ENCODE results near the gene PDE10A. TPM values are rescaled to one million over a fixed set of nuclear protein-coding genes. Genes with fewer than 3 reads are reported as not detected.
"Not testable (repeated sequence)": the region's sequence is repeated elsewhere in the genome, so short reads cannot be mapped to it uniquely, and the experiment has no call there.

Gene PDE10A
- total RNA-seq, 1 donor from 2014 or later = 9.2 TPM

DNA sequence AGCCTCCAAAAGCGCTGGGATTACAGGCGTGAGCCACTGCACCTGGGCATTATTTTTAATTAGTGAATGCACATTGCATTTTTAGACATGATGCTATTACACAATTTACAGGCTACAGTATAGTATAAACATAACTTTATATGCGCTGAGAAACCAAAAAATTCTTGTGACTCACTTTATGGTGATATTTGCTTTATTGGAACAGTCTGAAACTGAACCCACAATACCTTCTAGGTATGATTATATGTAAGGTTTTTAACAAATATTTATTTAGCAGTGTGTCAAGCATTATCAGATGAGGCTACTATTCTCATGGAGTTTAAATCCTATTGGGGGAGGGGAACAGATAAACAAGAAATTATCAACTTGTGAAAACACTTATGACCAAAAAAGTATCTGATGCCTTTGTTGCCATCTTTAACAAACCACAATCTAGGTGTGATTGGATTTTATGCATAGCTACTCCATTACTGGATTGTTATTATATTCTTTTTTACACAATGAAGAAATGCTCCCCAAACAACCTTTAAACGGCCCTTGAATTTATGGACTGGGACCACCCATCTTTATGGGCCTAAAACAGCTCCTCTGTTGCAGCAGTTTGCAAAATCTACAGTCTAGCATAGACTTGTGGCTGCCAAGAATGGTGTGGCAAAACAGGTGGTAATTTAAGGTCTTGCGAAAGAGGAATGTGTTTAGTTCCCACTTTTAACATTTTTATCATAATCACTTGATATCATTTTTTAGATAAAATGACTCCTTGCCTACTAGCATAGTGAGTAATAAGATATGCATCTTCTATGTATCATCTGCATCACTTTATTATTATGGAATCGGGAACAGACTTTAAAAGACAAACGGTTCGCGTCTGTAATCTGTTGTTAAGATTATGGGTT, 194.5 kb downstream of the PDE10A start:
- no peak for DNase-seq

GRCh38 chr6:165463499-165463898, 199.5 kb downstream of the PDE10A start:
- DNase-seq = not testable (repeated sequence)

- not testable (repeated sequence) for DNase-seq
These were observed 203.3 kb downstream of the PDE10A start for GRCh38 chr6:165459605-165460301.

DNA sequence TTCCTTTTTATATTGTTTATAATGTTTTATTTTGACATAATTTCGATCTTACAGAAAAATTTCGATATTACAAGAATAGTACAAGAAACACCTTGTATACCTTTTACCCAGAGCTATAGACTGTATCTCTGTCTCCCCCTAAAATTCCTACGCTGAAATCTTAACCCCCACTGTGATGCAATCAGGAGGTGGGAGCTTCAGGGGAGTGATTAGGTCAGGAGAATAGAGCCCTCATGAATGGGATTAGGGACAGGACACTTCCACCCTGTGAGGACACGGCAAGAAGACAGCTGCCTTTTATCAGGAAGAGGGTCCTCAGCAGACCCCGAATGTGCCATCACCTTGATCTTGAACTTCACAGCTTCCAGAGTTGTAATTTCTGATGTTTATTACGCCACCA, 204.9 kb downstream of the PDE10A start:
- DNase-seq = no peak

DNA sequence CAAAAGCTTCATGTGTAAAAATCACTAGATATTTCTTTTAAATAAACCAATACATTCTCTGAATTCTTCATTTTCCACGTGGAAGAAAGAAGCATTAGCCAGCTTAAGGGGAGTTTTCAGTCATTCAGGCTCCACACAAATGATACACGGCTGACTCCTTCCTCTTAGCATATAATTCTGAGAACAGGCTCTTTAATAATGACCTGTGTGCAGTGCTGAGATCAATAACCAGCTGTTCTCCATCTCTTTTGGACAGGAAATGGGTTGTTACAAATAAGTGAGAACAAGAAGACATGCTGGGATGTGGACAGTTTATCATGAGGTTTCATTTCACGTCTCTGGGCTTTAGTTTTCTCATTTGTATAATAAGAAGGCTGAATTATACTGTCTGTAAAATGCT, 206.8 kb downstream of the PDE10A start:
- DNase-seq = no peak

GRCh38 chr6:165455488-165455887, 207.6 kb downstream of the PDE10A start:
- no peak for DNase-seq

- no peak for DNase-seq
These were observed 209.6 kb downstream of the PDE10A start for GRCh38 chr6:165453395-165453794.

GRCh38 chr6:165451838-165452237, 211.2 kb downstream of the PDE10A start:
- no peak for DNase-seq

GRCh38 chr6:165448210-165448609, 214.8 kb downstream of the PDE10A start:
- no peak for DNase-seq

DNA sequence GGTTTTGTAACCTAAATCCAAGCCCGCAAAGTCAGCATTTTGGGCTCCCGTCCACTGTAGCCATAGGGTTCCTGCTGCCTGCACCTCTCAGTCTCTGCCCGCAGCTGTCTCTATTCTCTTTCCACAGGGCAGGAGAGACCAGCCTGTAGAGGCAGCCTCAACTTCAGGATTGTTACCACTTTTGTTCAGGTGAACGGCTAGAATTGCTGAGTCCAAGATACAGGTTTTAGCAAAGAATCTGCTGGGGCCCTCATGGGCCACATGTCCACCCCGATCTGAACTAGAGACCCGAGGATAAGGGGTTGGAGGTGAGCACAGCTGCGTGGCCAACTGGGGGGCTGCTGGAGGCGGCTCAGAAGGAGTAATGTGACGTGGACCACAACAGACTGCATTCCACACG, 215.9 kb downstream of the PDE10A start:
- no peak for DNase-seq

DNA sequence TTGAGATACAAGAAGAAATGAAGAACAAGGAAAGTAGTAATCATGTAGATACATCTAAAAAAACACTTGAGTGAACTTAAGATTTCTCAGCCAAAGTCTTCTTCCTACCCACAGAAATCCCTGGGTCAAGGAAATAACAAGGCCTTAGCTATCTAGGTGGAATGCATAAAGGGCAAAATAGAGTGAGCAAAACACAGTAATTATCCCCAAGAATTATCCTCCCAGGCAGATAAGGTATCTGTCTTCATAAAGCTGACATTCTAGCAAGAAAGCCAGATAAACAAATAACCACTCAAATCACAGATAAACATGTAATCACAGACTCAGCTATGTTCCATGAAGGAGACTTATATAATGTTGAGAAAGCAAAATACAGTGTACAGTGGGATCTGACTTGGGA, 216.7 kb downstream of the PDE10A start:
- DNase-seq = no peak

DNA sequence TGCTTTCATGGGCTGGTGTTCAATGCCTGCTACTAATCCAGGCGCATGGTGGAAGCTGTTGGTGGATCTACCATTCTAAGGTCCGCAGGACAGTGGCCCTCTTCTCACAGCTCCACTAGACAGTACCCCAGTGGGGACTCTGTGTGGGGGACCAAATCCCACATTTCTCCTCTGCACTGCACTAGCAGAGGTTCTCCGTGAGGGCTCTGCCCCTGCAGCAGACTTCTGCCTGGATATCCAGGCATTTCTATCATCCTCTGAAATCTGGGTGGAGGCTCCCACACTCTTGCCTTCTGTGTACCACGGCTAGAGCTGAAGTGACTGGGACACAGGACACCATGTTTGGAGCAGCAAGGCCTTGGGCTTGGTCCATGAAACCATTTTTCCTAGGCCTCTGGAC, 219.6 kb downstream of the PDE10A start:
- no peak for DNase-seq

DNA sequence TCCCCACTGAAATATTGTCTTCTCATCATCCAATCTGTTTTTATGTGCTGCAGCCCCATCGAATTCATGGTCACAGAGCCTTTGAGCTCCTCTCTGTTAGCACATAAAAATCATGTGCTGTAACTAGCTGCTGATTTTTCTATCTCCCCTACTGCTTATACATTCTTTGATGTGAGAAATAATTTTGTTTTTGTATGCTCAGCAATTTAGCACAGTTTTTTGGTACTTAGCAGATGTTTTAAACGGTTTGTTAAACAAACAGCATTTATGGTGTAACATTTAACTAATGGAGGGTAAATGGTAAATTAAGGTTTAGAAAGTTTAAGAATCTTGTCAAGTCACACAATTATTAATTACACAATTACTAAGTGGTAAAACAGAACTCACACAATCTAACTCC, 221.9 kb downstream of the PDE10A start:
- no peak for DNase-seq

- DNase-seq = peak; percentile 53
These were observed 223.0 kb downstream of the PDE10A start for GRCh38 chr6:165439928-165440554.

DNA sequence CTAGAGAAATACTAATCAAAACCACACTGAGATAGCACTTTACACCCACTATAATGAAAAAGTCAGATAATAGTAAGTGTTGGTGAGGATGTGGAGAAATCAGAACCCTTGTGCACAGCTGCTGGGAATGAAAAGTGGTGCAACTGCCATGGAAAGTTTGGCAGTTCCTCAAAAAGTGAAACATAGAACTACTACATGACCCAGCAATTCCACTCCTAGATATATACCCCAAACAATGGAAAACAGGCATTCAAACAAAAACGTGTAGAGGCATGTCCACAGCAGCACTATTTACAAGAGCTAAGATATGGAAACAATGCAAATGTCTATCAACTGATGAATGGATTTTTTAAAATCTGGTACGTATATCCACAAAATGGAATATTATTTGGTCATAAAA, 236.1 kb downstream of the PDE10A start:
- DNase-seq = no peak

GRCh38 chr6:165422192-165422591, 240.8 kb downstream of the PDE10A start:
- DNase-seq = no peak

DNA sequence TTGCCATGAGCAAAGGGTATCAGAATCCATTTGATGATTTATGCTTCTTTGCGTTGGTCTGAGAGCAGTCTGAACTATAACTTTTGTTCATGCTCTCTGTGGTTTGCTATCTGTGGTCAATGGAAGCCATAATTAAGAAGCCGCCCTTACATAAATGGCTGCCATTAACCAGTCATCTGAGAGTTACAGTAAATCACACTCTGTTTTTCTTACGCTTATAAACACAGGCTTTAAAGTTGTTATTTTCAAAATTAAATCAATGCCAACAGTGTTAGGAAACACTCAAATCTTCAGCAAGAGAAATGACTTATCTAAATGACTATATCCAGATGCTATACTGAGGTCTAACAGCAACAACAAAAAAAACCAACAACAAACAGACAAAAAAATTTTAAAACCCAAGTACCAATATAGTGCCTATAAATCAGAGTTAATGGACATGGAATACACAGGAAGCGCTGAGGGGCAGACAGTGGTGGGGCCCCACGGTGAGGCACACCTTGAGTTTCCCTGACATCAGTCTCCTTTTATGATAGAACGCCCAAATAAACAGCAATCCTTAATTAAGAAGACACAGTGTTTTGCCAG, 245.7 kb downstream of the PDE10A start:
- DNase-seq = no peak

GRCh38 chr6:165404697-165405096, 258.3 kb downstream of the PDE10A start:
- DNase-seq = peak; percentile 57

- DNase-seq = peak; percentile 69
These were observed 258.7 kb downstream of the PDE10A start for GRCh38 chr6:165404296-165404695.

DNA sequence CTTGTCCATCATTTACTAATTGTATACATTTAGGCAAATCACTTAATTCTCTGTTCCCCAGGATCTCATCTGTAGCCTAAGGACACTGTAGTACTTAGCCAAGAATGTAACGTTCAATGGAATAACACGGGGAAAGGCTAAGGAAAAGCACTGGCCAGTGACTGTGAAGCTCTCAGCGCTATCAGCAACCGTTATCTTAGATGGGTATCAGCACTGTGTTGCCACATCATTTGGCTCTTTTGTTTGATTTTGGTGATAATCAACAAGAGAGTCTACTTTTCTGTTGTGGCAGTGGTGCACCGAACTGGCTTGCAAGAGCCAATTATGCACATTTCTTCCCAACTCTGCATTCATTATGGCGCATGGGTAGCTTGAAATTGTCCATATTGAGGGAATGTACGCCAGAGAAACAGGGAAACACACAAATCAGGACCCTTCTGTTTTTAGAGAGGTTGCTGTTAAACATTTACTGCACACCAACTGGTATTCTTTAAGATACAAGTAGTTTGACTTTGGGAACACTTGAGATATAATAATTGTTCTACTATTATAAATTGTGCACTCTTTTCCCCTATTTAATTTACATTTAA, 259.9 kb downstream of the PDE10A start:
- DNase-seq = no peak

DNA sequence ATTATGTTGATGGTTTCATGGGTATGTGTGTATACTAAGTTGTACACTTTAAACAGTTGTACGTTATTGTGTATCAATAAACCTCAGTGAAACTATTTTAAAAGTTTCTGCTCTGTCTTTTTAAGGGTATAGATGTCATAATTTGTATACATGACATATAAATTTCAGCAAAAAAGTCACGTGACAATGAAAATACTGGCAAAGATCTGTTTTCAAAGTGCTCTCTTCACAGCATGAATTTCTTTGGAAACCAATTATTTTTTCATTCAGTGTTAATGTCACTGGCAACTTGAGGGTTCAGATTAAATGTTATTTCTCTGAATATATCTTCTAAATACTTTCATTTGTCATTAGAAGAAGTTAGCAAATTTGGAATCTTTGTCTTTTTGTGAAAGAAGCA, 261.9 kb downstream of the PDE10A start:
- no peak for DNase-seq

DNA sequence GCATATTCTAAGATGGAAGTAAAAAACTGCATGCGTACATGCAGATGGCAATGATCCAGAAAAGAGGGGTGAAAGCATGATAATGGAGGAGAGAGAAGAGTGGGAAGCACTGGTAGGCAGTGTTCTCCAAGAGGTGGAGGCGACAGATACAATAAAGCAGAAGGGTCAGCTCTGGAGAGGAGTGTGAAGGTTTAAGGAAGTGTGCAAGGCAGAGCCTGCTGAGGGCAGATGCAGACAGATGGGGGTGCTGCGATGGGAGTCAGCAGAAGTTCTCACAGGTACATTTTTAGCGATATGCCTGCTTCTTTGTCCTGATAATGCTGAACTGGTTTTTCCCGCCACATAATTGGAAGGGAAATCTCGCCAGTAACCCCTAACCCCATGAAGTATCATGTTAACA, 272.6 kb downstream of the PDE10A start:
- DNase-seq = no peak
